ENCODE measurements around the gene UBE2E3. TPM values are rescaled to one million over a fixed set of nuclear protein-coding genes. Genes with fewer than 3 reads are reported as not detected.
A peak's percentile ranks its signal among the peaks of the same experiment; 100 is the strongest.

The UBE2E3 gene
- total RNA-seq, 1 experiment from 2014 or later, result 91.3 TPM

- ATAC-seq, result peak; percentile 12
- intact Hi-C loops (cut with micrococcal nuclease; ENCODE audit: unreplicated experiment), result no loop called here
- Histone ChIP-seq H3K4me1 (ENCODE audit: control insufficient read depth, insufficient read depth, low read length) (peaks cover 31% of the 10 kb centered on the region), H3K9me3 (ENCODE audit: control insufficient read depth, insufficient read depth, low read depth, low read length) (no peaks in the 10 kb centered on the region), H3K36me3 (ENCODE audit: control insufficient read depth, insufficient read depth, low read length) (peaks cover 28% of the 10 kb centered on the region), H3K4me3 (ENCODE audit: low read depth in 2 of 2, low read length in 2 of 2) (peak overlapping the region; percentile 96 to 97), H3K27ac (ENCODE audit: low read length) (peak overlapping the region; percentile 97), H3K27me3 (ENCODE audit: control insufficient read depth, insufficient read depth, low read length) (no peaks in the 10 kb centered on the region)
- DNase-seq (ENCODE audit: low read depth, low spot score), result no peak
- in situ Hi-C loops (cut with HindIII; ENCODE audit: low pct_unique_long_range_greater_than_20kb, low sequenced_read_pairs), result no loop called here
- ChIA-PET POLR2A (interaction anchor here (0.7 kb wide), 1 partner anchor 920 kb away, joined by 12 read pairs; no protein-coding TSS in a partner anchor), CTCF (interaction anchor here (0.6 kb wide), 2 partner anchors 131 to 790 kb away, joined by 5 to 8 read pairs; no protein-coding TSS in a partner anchor)
- TSS peak; percentile 70 for BruUV-seq (replicated peaks)
- TF ChIP-seq POLR2AphosphoS5 (IDR thresholded peaks at IDR 0.05; ENCODE audit: low read depth, low read length), result no peak
- TF ChIP-seq TCF7L2 (IDR thresholded peaks at IDR 0.05; ENCODE audit: low read depth, low read length), result 0 out of 2 replicates have a peak, but pooled peaks have one; percentile 18
Observed at GRCh38 chr2:180980943-180981911, 822 bp downstream of the UBE2E3 start.

GRCh38 chr2:180983468-180984242 lies 3.2 kb downstream of the UBE2E3 start:
- Histone ChIP-seq H3K36me3 (ENCODE audit: control insufficient read depth, insufficient read depth, low read length) (peaks cover 28% of the 10 kb centered on the region), H3K9me3 (ENCODE audit: control insufficient read depth, insufficient read depth, low read depth, low read length) (no peaks in the 10 kb centered on the region), H3K4me3 (ENCODE audit: low read depth in 2 of 2, low read length in 2 of 2) (peak overlapping the region; percentile 7 to 23; a peak in 2 of 4 replicates), H3K27me3 (ENCODE audit: control insufficient read depth, insufficient read depth, low read length) (no peaks in the 10 kb centered on the region), H3K4me1 (ENCODE audit: control insufficient read depth, insufficient read depth, low read length) (peaks cover 33% of the 10 kb centered on the region), H3K27ac (ENCODE audit: low read length) (peak overlapping the region; percentile 55)
- in situ Hi-C loops (cut with HindIII; ENCODE audit: low pct_unique_long_range_greater_than_20kb, low sequenced_read_pairs) (no loop called here), intact Hi-C loops (cut with micrococcal nuclease; ENCODE audit: unreplicated experiment) (loop anchor here (2.0 kb wide), 1 partner anchor 859 kb away; no protein-coding TSS in a partner anchor)
- DNase-seq (ENCODE audit: low read depth, low spot score) (no peak), ATAC-seq (no peak)
- POLR2A ChIA-PET, result no interaction called here
- peak; percentile 60; the same call in 1 of the 2 replicates for TF ChIP-seq CTCF (IDR thresholded peaks at IDR 0.05)
- no peak for TF ChIP-seq POLR2AphosphoS5 (IDR thresholded peaks at IDR 0.05; ENCODE audit: low read depth, low read length)
- TF ChIP-seq SIN3A (IDR thresholded peaks at IDR 0.05; ENCODE audit: borderline replicate concordance, insufficient read depth, low read depth, low read length), result no peak
- TF ChIP-seq TCF7L2 (IDR thresholded peaks at IDR 0.05; ENCODE audit: low read depth, low read length), result no peak
- no TSS peak for BruUV-seq (replicated peaks)
- CTCF ChIA-PET, result interaction anchor here (0.6 kb wide), 1 partner anchor 35 kb away, joined by 4 read pairs; no protein-coding TSS in a partner anchor

GRCh38 chr2:180985771-180986395 lies 5.5 kb downstream of the UBE2E3 start:
- Histone ChIP-seq H3K9me3 (ENCODE audit: control insufficient read depth, insufficient read depth, low read depth, low read length) (no peaks in the 10 kb centered on the region), H3K27ac (ENCODE audit: low read length) (peak overlapping the region; percentile 44; the same call in 1 of the 2 replicates), H3K4me1 (ENCODE audit: control insufficient read depth, insufficient read depth, low read length) (peaks cover 28% of the 10 kb centered on the region), H3K36me3 (ENCODE audit: control insufficient read depth, insufficient read depth, low read length) (peaks cover 28% of the 10 kb centered on the region), H3K4me3 (ENCODE audit: low read depth in 2 of 2, low read length in 2 of 2) (no peak overlapping the region), H3K27me3 (ENCODE audit: control insufficient read depth, insufficient read depth, low read length) (no peaks in the 10 kb centered on the region)
- in situ Hi-C loops (cut with HindIII; ENCODE audit: low pct_unique_long_range_greater_than_20kb, low sequenced_read_pairs), result no loop called here
- intact Hi-C loops (cut with micrococcal nuclease; ENCODE audit: unreplicated experiment), result no loop called here
- TF ChIP-seq REST (IDR thresholded peaks at IDR 0.05; ENCODE audit: insufficient read depth in 1 of 2, low read depth in 2 of 2, low read length in 1 of 2) (no peak), SIN3A (IDR thresholded peaks at IDR 0.05; ENCODE audit: borderline replicate concordance, insufficient read depth, low read depth, low read length) (no peak), CTCF (IDR thresholded peaks at IDR 0.05) (no peak), TCF7L2 (IDR thresholded peaks at IDR 0.05; ENCODE audit: low read depth, low read length) (no peak), POLR2AphosphoS5 (IDR thresholded peaks at IDR 0.05; ENCODE audit: low read depth, low read length) (no peak)
- ATAC-seq (no peak), DNase-seq (ENCODE audit: low read depth, low spot score) (no peak)
- ChIA-PET POLR2A (no interaction called here), CTCF (no interaction called here)
- BruUV-seq (replicated peaks), result no TSS peak

Measured in Panc1 (cell line).